COLO668 (cell line): ENCODE results near the gene ANOS1.

Experiments
- DNase-seq: peaks from one replicate; lab custom pipeline; 2025; ENCODE audit not compliant: unreplicated experiment; lab: John Stamatoyannopoulos, UW

ANOS1 gene

DNA sequence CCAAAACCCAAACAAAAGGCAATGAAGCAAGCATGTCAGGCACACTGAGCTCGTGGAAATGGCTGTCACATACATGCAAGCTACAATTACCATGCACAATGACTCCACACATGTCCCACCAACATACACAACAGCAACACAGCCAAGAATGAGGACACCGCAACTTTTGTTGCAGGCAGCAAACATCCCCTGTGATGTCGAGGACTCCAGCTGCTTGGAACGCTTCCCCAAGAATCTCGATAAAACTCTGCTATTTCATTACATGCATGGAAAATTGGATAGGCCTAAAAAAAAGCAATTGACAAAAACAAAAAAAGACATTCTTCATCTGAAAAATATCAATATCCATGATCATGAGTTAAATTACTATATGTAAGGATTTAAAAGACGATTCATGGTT is 11.8 kb downstream of the ANOS1 start:
- DNase-seq, result no peak

DNA sequence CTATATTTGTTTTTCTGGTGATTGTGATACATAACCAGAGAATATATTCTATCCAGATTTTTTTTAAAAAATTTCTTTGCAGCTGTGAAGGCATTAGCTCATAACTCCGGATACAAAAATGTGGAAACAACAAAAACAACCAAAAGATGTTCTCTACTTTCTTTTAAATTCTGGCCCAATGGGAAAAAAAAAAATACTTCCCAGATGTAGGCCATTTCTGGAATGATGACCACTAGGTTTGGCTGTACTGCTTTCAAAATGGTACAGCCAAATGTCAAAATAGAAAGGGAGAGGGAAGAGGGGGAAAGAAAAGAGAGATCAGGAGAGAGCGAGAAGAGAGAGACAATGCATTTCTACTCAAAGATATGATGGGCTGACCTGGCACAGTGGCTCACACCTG is 14.6 kb downstream of the ANOS1 start:
- DNase-seq, result no peak

DNA sequence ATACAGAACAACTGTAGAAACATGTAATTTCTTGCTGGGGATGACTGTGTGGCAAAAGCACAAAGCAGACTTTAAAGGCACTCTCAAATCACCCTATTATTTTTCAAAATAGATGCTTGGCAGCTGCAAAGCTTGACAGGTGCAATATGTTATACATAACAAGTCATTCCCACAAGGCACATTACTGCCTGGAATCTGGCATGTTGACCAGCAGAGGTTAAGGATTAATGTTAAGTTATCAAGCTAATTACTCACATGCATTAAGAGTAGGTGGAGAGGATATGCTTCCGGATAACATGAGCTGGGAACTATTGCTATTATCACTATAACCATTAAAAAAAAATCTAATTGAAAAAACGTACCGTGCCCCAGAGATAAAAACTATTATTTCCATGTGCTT is 17.8 kb downstream of the ANOS1 start:
- DNase-seq, result no peak

DNA sequence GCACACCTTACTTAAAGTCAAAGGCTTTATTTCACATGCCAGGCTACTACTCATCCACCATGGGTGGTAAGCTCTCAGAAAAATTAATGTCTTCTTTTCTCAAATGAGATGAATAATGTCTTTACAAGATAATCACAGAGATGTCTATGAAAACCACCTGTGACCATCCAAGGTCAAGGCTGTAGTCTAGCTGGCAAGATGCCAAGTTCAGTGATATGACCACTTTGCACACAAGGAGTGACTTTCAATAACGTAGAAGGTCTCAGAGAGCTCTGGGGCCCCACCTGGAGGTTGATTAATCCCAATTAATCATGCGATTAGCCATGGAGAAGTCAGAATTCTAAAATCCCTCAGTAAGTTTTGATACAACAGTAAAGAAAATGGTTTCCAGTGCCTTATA is 20.5 kb downstream of the ANOS1 start:
- DNase-seq, result no peak

DNA sequence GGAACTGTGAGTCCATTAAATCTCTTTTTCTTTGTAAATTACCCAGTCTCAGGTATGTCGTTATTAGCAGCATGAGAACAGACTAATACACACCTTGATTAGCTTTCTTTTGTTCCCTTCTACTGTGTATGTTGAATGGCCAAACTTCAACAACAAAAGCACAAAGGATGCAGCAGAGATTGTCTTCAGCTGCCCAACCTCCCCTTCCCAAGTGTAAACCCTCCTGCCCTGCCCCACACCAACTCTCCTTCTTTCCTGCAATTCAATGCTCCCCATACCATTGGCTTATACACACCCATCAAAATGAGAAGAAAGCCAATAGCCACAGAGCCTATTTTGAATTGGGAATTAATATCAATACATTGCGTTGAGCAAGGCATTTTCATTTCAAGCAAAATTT is 27.8 kb downstream of the ANOS1 start:
- DNase-seq, result no peak

DNA sequence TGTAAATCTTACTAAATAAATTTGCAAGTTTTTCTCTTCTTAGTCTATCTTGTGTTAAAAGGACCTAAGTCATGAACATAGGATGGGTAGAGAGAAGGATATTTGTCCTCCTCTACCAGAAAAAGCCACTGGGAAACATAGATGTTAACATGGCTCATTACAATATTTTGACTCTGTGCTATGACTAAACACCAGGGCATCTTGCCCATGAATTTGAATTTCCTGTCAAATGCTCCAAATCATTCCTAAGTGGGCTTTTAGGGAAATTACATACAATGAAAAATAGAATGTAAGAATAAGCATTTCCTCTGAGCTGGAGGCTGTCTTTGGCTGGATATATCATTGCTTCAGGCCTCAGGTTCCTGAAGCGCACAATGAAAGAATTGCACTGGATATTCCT is 39.1 kb downstream of the ANOS1 start:
- DNase-seq, result no peak

DNA sequence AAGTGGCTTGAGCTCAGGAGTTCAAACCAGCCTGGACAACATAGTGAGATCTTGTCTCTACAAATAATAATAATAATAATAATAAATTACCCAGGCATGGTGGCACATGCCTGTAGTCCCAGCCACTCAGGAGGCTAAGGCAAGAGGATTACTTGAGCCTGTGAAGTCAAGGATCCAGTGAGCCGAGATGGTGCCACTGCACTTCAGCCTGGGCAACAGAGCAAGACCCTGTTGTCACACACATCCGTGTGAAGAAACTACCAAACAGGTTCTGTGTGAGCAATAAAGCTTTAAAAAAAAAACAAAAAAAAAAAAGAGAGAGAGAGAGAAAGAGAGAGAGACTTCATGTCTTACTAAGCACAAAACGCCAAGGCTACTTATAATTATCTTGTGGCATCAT is 42.5 kb downstream of the ANOS1 start:
- no peak for DNase-seq

DNA sequence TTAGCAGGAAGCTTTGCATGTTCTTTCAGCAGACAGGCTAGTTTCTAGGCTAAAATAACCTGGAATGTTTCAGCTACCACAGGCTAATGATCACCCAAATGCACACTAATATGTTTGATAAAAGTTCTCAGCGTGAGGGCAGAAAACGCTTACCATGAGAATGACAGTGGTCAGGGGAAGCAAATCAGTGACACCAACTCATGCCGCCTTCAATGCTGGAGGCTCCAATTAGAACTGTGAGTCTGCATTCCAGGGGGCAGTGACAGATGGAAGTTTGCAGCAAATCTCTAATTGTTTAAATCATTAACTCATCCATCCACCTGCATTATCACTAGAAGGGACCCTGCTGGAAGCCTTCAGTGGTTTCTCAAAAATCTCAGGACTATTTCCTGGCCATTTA is 43.2 kb downstream of the ANOS1 start:
- no peak for DNase-seq

DNA sequence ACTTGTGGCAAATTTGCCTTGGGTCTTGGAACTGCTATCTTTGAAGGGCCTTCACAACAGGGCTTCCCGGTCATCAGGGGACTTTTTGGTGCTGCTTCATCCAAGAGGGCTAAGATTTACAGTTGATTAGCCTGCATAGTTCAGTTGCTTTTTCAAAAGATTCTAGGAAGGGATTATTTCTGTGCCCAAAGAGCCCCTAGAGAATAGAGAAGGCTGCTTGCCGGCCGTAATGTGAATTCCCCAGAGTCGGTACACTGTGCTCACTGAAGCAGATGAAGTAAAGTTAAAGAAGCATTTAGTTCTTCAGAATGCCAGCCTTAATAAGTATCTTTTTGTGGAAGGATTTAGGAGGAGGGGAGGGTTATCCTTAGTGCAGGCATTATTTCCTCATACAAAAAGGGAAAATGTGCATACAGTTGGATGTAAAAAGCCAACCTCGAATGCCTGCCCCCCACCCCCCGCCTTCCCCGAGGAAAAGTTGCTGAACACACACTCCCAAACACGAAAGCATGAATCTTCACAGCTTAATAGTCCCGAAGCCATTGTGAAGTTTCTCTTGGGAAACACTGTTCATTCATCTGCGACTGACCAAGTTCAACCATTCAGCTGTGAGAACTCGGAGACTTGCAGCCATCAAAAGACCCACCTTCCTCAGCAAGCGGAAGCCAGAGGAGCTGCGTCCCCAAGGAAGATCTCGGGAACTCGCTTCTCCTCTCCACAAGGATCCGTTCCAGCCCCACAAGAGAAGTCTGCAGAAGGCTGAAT is 47.6 kb downstream of the ANOS1 start:
- DNase-seq, result no peak

DNA sequence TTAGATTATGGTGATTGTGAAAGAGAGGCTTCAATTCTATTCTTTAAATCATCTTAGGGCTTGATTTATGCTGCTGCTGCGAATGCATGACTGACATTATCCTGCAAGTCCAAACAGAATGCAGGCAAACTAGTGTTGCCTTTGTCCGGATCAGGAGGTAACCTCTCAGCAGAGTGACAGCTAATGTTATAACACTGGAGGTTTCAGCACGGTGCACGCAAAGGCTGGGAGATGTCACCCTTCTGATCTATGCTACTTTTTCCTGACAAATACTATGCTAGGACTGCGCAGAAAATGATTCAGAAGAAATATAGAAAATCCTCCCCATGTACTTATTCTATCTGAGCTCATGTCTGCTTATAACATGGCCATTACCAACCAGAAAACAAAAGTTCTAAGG is 48.2 kb downstream of the ANOS1 start:
- no peak for DNase-seq

DNA sequence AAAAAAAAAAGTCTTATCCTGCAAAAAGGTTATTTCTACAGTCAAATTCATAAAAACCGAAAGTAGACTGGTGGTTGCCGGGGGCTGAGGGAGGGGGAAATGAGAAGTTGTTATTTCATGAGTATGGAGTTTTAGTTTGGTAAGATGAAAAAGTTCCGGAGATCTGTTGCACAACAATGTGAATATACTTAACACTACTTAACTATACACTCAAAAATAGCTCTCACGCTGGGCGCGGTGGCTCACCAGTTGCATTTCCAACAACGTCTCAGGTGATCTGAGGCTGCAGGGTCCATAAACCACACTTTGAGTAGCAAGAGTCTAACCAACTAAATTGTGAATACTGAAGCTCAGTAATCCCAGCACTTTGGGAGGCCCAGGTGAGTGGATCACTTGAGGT is 52.4 kb downstream of the ANOS1 start:
- no peak for DNase-seq

DNA sequence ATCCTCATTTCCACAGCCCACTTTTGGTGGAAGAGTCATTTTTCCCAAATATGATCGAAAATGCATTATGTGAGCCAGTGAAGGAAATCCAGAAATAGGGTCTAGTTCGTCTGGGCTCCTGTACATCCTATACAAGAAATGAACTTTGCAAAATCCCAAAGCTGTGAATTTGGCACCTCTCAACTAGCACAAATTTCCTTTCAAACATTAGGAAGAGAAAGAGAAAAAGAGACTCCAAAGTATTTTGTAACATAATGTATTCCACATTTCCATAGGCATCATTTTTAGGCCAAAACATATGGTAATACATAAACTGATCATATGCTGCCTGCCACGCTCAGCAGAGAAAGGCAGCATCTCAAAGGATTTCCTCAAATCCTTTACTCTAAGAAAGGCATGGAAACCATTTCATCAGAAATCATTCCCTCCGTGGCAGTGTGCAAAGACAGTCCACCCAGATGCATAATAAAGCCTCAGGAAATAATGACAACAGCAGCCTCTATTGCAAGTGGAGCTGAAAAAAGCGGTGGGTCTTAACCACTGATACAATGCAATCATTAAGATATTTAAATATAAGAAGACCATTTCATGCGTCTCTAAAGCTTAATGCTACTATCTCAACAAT is 56.8 kb downstream of the ANOS1 start:
- DNase-seq, result no peak

DNA sequence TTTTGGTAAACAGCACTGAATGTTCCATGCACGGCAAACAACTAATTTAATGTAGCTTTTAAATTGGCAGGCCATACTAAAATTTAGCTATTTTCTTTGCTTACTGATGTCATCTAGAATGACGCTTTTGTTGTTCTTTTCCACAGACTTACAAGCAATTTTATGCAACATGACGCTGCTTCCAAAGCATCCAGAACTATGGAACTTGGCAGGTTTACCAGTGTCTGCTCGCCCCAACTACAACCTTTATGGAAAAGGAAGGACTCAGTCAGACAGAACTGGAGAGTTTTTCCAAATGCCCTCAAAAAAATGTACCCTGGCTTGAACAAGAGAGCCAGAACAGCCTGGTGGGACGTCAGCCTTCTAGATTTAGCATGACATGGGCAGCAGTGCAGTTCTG is 58.7 kb downstream of the ANOS1 start:
- no peak for DNase-seq

DNA sequence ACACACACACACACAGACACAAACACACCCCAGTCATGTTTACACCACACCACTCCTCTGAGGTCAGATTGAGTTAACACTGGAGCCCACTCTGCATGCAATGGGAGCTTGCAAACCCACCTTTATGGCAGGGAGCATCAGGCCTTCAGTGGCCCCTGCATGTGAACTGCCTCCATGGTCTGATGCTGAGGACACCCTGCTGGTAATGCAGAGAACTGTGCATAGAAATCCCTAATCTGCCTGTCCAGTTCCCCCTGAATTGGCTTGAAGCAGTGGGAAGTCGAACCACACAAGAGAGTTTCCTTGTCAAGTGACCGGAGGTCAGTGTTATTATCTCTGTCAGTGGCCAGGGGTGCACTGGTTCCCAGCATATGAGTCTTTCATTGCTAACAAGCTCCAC is 59.8 kb downstream of the ANOS1 start:
- no peak for DNase-seq

DNA sequence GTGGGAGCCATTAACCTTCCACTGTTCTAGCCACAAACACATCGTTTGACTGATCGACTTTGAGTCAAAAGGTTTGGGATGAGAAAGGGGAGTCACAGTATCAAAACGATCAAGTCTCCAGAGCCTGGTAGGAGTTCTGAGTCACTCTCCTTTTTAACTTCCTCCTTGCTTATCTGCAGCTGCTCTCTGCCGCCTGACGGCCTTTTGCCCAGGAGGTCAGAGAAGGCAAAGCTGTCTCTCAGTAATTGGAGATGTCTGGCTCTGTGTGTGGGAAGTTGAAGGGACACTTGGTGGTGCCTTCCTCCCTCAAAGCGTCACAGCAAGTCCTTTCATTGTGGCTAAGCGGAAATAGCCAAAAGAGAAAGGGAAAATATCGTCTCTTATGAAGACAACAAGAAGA is 63.1 kb downstream of the ANOS1 start:
- no peak for DNase-seq

DNA sequence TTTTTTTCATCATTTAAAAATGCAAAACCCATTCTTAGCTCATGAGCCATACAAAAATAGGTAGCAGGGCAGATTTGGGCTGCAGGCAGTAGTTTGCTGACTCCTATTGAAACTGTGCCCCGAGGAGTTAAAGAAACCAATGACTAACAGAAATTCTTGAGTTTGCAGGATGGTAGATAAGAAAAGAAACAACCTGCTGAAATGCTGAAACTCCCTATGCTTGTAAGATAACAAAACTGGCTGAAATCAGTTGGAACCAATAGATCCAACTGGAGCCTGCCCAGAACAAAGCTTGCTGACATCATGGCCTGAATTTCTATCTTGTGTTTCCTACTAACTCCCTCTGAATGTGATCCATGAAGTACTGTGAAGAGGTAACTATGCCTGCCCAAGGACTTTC is 68.6 kb downstream of the ANOS1 start:
- DNase-seq, result no peak

DNA sequence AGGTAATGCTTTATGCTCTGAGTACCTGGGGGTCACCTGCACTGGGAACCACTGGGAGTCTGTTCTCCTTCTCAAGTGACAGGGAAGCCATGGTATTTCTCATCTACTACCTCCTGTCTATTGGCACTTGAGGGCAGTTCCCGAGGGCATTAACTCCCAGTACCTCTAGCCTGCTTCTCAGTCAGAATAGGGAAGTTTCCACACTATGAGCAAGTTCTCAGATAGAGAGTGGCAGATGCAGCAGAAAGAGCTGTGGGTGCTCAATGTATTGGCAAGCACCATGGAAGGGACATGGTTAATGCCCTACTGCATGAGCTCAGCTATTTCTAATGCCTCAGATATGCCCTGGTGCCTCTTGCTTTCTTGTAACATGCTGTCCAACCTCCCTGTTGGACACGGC is 74.1 kb downstream of the ANOS1 start:
- DNase-seq, result no peak

DNA sequence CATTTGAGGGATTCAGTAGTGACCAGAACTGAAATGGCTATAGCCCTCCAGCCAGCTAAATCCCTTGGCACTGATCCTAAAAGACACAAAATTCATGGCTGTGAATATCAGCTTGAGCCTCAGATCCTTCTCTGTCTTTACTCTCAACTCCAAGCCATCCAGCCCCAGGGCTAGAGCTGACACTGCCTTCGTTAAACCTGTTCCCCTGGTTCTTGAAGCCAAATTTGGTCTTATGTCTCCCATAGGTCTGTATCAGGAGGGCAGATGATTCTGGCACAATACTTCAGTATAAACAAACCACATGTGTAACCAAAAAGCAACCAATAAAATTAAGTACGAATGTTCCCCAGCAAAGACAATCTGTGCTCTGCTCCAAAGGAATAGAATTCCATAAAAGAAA is 78.0 kb downstream of the ANOS1 start:
- no peak for DNase-seq

DNA sequence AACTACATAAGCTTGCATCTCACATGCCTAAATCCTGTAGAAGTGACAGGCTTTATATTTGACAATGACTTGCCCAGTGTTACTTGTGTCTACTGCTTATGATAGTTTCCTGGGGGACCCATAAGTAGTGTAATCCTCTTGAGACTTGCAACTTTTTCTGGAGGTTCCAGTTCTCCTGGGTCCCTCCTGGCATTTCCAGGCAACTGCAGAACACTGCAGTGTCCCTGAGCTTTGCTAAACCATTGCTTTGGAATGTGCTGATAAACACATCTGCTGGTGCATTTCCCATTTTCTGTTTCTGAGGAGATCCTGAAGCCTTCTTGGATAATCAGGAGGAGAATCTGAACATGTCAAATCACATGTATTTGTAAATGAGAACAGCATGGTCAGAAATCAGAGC is 82.0 kb downstream of the ANOS1 start:
- no peak for DNase-seq

DNA sequence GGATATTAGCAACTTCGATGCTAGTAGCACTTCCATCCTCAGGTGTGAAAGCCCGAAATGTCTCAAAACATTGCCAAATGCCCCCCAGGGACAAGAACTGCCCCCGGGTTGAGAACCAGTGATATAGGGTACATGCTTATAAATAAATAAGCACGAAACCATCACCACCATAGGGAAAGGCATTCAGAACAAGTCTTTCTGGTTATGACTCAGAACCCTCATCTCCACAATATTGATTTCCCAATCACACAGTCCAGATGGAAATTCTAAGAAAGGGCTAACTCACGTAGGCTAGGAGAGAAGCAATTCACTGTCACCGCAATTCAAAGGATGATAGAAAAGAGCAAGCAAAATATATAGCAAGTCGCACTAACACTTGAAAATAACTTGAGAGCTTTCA is 84.8 kb downstream of the ANOS1 start:
- DNase-seq, result no peak

DNA sequence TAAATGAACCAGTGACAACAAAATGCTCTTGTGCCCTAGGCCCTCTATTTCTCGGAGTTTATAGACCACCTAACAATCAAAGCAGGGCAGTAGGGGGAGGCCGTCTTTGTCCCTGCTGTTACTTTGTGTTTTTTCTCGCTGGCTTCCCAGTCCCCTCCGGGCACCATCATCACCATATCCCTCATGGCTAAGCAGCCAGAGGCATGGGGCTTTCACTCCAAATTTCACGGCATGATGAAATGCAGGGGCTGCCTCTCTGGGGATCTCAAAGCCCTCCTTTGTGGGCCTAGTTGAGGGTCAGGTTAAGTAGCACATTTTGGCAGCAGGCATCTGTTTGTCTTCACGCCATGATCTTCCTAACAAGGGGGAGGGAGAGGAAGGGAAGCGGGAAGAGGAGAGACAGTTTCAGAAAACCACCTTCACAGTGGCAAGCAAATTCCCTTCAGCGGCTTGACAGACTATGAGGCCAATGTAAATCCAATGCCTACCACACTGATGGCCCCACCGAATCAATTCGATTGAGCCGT is 91.9 kb downstream of the ANOS1 start:
- no peak for DNase-seq

DNA sequence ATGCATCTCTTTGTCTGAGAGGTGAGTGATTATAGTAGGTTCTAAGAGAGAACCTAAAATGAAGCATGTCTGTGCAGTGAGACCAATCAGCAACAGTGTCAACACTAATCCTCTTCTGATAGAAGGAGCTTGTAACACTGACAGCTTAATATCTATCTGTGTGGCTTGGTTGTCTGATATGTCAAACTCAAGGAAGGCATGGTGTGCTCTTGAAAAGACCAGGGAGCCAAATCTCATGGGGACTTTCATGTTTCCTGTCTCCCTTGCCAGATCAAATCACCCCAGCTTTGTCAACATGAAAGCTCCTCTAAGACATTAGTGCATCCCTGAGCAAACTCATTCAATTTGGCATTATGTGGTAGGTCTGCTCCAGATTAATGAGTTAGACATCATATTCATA is 95.4 kb downstream of the ANOS1 start:
- no peak for DNase-seq

DNA sequence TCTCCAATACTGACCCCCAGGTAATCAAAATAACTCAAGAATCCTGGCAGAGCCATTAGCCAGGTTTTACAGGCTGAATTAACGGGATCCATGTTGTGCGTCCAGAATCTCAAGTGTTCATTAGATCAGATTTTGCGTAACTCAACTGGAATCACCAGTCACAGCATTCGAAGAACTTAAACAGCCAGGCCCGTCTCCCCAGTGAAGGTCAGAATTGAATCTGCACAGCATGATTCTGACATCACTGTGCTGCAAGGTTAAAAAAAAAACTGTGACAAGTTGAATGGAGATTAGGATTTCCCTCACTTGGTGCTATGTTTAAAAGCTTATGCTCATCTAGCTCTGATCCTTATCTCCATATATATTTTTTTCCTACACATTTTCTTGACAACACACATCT is 96.1 kb downstream of the ANOS1 start:
- DNase-seq, result no peak
